ENCODE data around the gene CTNNBL1. TPM values are rescaled to one million over a fixed set of nuclear protein-coding genes. Genes with fewer than 3 reads are reported as not detected.
A peak's percentile ranks its signal among the peaks of the same experiment; 100 is the strongest.

The CTNNBL1 gene
- total RNA-seq, 1 donor from 2014 or later: 31.3 TPM

DNA sequence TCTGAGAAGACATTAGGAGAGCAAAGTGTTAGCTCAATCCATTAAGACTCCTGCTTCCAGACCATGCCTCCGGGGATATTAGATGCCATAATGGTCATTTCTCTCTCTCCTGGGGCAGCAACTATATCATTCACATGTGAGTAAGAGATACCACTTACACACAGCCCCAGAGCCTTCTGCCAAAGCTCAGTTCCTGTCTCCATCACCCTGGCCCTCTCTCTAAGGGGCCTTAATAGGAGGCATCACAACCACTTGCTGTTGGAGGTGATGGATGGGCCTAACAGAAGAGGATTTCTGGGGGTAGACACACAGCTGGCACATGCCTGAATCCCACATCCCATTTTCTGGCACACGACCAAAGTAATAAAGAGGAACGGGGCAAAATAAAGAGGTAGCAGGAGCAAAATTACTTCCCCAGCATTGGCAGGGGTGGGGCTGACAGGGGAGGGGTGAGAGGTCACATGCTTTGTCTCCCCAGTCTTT is 175.1 kb downstream of the CTNNBL1 start:
- Histone ChIP-seq H3K27me3 (ENCODE audit: control insufficient read depth in 3 of 3, insufficient read depth in 3 of 3, low read length in 3 of 3) (no peaks in the 10 kb centered on the region), H3K4me1 (ENCODE audit: control insufficient read depth in 3 of 3, insufficient read depth in 3 of 3, low read length in 3 of 3) (no peaks in the 10 kb centered on the region), H3K36me3 (ENCODE audit: control insufficient read depth in 3 of 3, insufficient read depth in 3 of 3, low read length in 3 of 3) (peaks cover 15 to 23% (median 17%) of the 10 kb centered on the region in 3 donors), H3K9ac (ENCODE audit: low read depth in 1 of 3, low read length in 3 of 3) (no peak overlapping the region), H3K9me3 (ENCODE audit: control insufficient read depth in 3 of 3, low read length in 3 of 3) (no peaks in the 10 kb centered on the region), H3K27ac (ENCODE audit: low read depth, low read length) (no peak overlapping the region), H3K4me3 (ENCODE audit: low read length in 3 of 3) (no peak overlapping the region)

DNA sequence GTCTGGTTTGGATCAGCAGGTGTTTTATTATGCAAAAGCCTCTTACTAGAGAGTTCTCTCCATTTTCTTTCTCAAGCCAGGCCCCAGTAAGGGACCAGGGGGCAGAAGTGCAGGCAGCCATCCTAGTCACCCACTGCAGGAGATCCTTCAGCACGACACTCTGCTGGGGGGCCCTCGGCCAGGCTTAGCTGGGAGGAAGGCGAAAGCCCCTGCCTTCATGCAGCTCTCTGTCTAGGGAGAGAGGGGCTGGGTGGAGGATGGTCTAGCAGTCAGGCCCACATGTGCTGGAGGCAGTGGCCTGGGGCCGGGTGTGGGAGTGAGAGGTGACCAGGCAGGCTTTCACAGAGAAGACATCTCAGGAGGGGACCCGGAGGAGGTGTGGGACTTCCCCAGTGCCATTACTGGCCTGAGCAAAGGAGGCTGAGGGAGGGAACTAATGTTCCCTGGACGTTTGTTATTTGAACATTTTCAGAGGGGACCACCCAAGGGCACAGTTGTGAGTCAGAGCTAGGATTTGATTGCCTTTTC is 175.6 kb downstream of the CTNNBL1 start:
- no peaks in the 10 kb centered on the region for H3K4me1 ChIP-seq (ENCODE audit: control insufficient read depth in 3 of 3, insufficient read depth in 3 of 3, low read length in 3 of 3)
- H3K36me3 ChIP-seq (ENCODE audit: control insufficient read depth in 3 of 3, insufficient read depth in 3 of 3, low read length in 3 of 3): peaks cover 18 to 27% (median 21%) of the 10 kb centered on the region in 3 donors
- no peaks in the 10 kb centered on the region for H3K9me3 ChIP-seq (ENCODE audit: control insufficient read depth in 3 of 3, low read length in 3 of 3)
- no peak overlapping the region for H3K4me3 ChIP-seq (ENCODE audit: low read length in 3 of 3)
- no peaks in the 10 kb centered on the region for H3K27me3 ChIP-seq (ENCODE audit: control insufficient read depth in 3 of 3, insufficient read depth in 3 of 3, low read length in 3 of 3)
- H3K27ac ChIP-seq (ENCODE audit: low read depth, low read length): no peak overlapping the region
- no peak overlapping the region for H3K9ac ChIP-seq (ENCODE audit: low read depth in 1 of 3, low read length in 3 of 3)

GRCh38 chr20:37870294-37870693 is 176.5 kb downstream of the CTNNBL1 start:
- Histone ChIP-seq H3K4me1 (ENCODE audit: control insufficient read depth in 3 of 3, insufficient read depth in 3 of 3, low read length in 3 of 3) (no peaks in the 10 kb centered on the region), H3K4me3 (ENCODE audit: low read length in 3 of 3) (no peak overlapping the region), H3K36me3 (ENCODE audit: control insufficient read depth in 3 of 3, insufficient read depth in 3 of 3, low read length in 3 of 3) (peaks cover 13 to 27% (median 18%) of the 10 kb centered on the region in 3 donors), H3K27ac (ENCODE audit: low read depth, low read length) (no peak overlapping the region), H3K9me3 (ENCODE audit: control insufficient read depth in 3 of 3, low read length in 3 of 3) (no peaks in the 10 kb centered on the region), H3K9ac (ENCODE audit: low read depth in 1 of 3, low read length in 3 of 3) (no peak overlapping the region), H3K27me3 (ENCODE audit: control insufficient read depth in 3 of 3, insufficient read depth in 3 of 3, low read length in 3 of 3) (no peaks in the 10 kb centered on the region)

GRCh38 chr20:37871751-37872150 is 177.9 kb downstream of the CTNNBL1 start:
- H3K4me3 ChIP-seq (ENCODE audit: low read length in 3 of 3): no peak overlapping the region
- no peak overlapping the region for H3K27ac ChIP-seq (ENCODE audit: low read depth, low read length)
- H3K36me3 ChIP-seq (ENCODE audit: control insufficient read depth in 3 of 3, insufficient read depth in 3 of 3, low read length in 3 of 3): peaks cover 13 to 23% (median 18%) of the 10 kb centered on the region in 3 donors
- no peaks in the 10 kb centered on the region for H3K9me3 ChIP-seq (ENCODE audit: control insufficient read depth in 3 of 3, low read length in 3 of 3)
- H3K9ac ChIP-seq (ENCODE audit: low read depth in 1 of 3, low read length in 3 of 3): no peak overlapping the region
- H3K4me1 ChIP-seq (ENCODE audit: control insufficient read depth in 3 of 3, insufficient read depth in 3 of 3, low read length in 3 of 3): no peaks in the 10 kb centered on the region
- H3K27me3 ChIP-seq (ENCODE audit: control insufficient read depth in 3 of 3, insufficient read depth in 3 of 3, low read length in 3 of 3): no peaks in the 10 kb centered on the region

DNA sequence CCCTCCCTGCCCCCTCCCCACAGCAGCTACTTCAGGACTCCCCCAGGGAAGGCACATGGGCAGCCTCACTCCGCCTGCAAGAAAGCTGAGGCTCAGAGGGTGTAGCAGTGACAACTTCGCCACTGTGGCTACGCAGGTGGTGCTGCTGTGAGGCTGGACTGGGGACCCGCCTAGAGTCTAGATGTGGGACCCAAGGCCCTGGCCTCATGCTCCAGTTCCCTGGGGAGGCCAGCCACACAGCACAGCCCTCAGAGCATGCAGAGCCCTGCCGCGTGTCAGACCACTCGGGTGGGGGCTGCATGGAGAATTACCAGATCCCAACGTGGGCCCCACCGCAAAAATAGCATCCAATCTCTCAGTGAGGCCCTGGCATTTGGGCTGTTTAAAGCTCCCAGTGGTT is 178.3 kb downstream of the CTNNBL1 start:
- H3K36me3 ChIP-seq (ENCODE audit: control insufficient read depth in 3 of 3, insufficient read depth in 3 of 3, low read length in 3 of 3): peaks cover 13 to 23% (median 18%) of the 10 kb centered on the region in 3 donors
- no peaks in the 10 kb centered on the region for H3K4me1 ChIP-seq (ENCODE audit: control insufficient read depth in 3 of 3, insufficient read depth in 3 of 3, low read length in 3 of 3)
- H3K27ac ChIP-seq (ENCODE audit: low read depth, low read length): no peak overlapping the region
- H3K27me3 ChIP-seq (ENCODE audit: control insufficient read depth in 3 of 3, insufficient read depth in 3 of 3, low read length in 3 of 3): no peaks in the 10 kb centered on the region
- H3K4me3 ChIP-seq (ENCODE audit: low read length in 3 of 3): no peak overlapping the region
- H3K9me3 ChIP-seq (ENCODE audit: control insufficient read depth in 3 of 3, low read length in 3 of 3): no peaks in the 10 kb centered on the region
- no peak overlapping the region for H3K9ac ChIP-seq (ENCODE audit: low read depth in 1 of 3, low read length in 3 of 3)

DNA sequence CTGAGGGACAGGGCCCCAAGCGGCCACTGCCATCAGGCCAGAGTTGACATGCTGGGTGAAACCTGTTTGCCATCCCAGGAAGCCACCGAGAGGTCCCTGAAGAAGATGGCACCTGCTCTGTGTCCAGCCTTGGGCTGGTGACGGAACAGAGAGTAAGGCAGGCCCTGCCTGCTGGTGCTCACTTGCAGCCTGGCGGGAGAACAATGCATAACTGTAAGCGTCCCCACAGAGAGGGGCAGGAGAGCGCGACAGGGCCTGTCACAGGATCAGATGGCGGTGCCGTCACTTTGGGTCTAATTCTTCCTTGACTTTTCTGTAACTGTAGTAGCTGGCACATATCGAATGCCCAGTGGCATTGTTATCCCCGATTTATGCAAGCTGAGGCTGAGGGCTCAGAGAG is 180.1 kb downstream of the CTNNBL1 start:
- Histone ChIP-seq H3K36me3 (ENCODE audit: control insufficient read depth in 3 of 3, insufficient read depth in 3 of 3, low read length in 3 of 3) (peaks cover 13 to 18% (median 13%) of the 10 kb centered on the region in 3 donors), H3K27ac (ENCODE audit: low read depth, low read length) (no peak overlapping the region), H3K9ac (ENCODE audit: low read depth in 1 of 3, low read length in 3 of 3) (no peak overlapping the region), H3K4me1 (ENCODE audit: control insufficient read depth in 3 of 3, insufficient read depth in 3 of 3, low read length in 3 of 3) (peaks cover 0 to 2% (median 0%) of the 10 kb centered on the region in 3 donors), H3K27me3 (ENCODE audit: control insufficient read depth in 3 of 3, insufficient read depth in 3 of 3, low read length in 3 of 3) (no peaks in the 10 kb centered on the region), H3K4me3 (ENCODE audit: low read length in 3 of 3) (no peak overlapping the region), H3K9me3 (ENCODE audit: control insufficient read depth in 3 of 3, low read length in 3 of 3) (no peaks in the 10 kb centered on the region)

- Histone ChIP-seq H3K9ac (ENCODE audit: low read depth in 1 of 3, low read length in 3 of 3) (no peak overlapping the region), H3K4me1 (ENCODE audit: control insufficient read depth in 3 of 3, insufficient read depth in 3 of 3, low read length in 3 of 3) (peaks cover 0 to 3% (median under 1%) of the 10 kb centered on the region in 3 donors), H3K27me3 (ENCODE audit: control insufficient read depth in 3 of 3, insufficient read depth in 3 of 3, low read length in 3 of 3) (no peaks in the 10 kb centered on the region), H3K36me3 (ENCODE audit: control insufficient read depth in 3 of 3, insufficient read depth in 3 of 3, low read length in 3 of 3) (peaks cover 13 to 16% (median 13%) of the 10 kb centered on the region in 3 donors), H3K4me3 (ENCODE audit: low read length in 3 of 3) (no peak overlapping the region), H3K27ac (ENCODE audit: low read depth, low read length) (no peak overlapping the region), H3K9me3 (ENCODE audit: control insufficient read depth in 3 of 3, low read length in 3 of 3) (no peaks in the 10 kb centered on the region)
Measured at GRCh38 chr20:37875460-37876175, 181.8 kb downstream of the CTNNBL1 start.

GRCh38 chr20:37876863-37877262 is 183.0 kb downstream of the CTNNBL1 start:
- Histone ChIP-seq H3K9ac (ENCODE audit: low read depth in 1 of 3, low read length in 3 of 3) (no peak overlapping the region), H3K4me3 (ENCODE audit: low read length in 3 of 3) (no peak overlapping the region), H3K4me1 (ENCODE audit: control insufficient read depth in 3 of 3, insufficient read depth in 3 of 3, low read length in 3 of 3) (peaks cover 0 to 12% (median 11%) of the 10 kb centered on the region in 3 donors), H3K27ac (ENCODE audit: low read depth, low read length) (no peak overlapping the region), H3K27me3 (ENCODE audit: control insufficient read depth in 3 of 3, insufficient read depth in 3 of 3, low read length in 3 of 3) (peaks cover 0 to 6% (median 0%) of the 10 kb centered on the region in 3 donors), H3K9me3 (ENCODE audit: control insufficient read depth in 3 of 3, low read length in 3 of 3) (no peaks in the 10 kb centered on the region), H3K36me3 (ENCODE audit: control insufficient read depth in 3 of 3, insufficient read depth in 3 of 3, low read length in 3 of 3) (peaks cover 11 to 13% (median 13%) of the 10 kb centered on the region in 3 donors)

DNA sequence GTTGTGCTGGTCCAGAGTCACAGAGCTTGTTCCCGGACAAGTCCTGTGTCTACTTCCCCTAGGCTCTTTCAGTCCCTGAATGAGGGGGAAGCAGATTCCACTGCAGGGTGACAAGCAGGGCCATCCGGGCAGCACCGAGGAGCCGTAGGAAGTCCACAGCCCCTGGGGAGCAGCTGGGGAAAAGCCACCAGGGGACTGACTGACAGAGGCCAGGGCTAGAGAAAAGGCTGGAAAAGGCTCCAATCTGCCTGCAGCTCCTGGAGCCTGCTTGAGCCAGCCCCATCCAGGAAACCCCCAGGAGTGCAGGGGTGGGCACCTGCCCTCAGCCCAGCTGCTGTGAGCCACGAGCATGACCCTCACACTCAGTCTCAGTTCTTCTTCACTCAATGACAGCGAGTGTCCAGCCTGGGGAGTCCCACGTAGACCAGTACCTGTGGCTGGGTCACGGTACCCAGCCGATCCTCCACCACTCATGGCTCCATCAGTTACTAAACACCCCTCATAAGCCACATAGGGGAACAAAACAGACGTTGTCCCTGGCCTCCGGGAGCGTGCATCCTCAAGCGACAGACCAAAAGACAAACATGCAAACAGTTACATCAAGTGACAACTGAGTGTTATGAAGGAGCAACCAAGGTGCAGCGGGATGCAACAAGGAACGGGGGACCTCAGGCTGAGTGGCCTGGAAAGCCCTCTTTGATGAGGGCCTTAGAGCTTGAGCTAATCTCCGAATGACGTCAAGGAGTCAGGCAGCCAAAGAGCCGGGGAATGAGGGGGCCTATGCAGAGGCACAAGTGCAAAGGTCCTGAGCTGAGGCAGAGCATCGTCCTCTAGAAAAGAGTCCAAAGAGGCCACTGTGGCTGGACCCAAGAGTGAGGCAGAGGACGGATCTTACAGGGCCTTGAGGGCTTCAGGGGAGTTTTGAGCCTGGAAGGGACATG is 184.3 kb downstream of the CTNNBL1 start:
- H3K4me1 ChIP-seq (ENCODE audit: control insufficient read depth in 3 of 3, insufficient read depth in 3 of 3, low read length in 3 of 3): peaks cover 0 to 14% (median 11%) of the 10 kb centered on the region in 3 donors
- H3K4me3 ChIP-seq (ENCODE audit: low read length in 3 of 3): no peak overlapping the region
- H3K9me3 ChIP-seq (ENCODE audit: control insufficient read depth in 3 of 3, low read length in 3 of 3): no peaks in the 10 kb centered on the region
- peak overlapping the region in 1 of 3 donors; percentile 8 for H3K9ac ChIP-seq (ENCODE audit: low read depth in 1 of 3, low read length in 3 of 3)
- peaks cover 3 to 18% (median 12%) of the 10 kb centered on the region in 3 donors for H3K27me3 ChIP-seq (ENCODE audit: control insufficient read depth in 3 of 3, insufficient read depth in 3 of 3, low read length in 3 of 3)
- no peak overlapping the region for H3K27ac ChIP-seq (ENCODE audit: low read depth, low read length)
- H3K36me3 ChIP-seq (ENCODE audit: control insufficient read depth in 3 of 3, insufficient read depth in 3 of 3, low read length in 3 of 3): peaks cover 8 to 10% (median 8%) of the 10 kb centered on the region in 3 donors
